ENCODE data around the gene DMD.

The DMD gene

DNA sequence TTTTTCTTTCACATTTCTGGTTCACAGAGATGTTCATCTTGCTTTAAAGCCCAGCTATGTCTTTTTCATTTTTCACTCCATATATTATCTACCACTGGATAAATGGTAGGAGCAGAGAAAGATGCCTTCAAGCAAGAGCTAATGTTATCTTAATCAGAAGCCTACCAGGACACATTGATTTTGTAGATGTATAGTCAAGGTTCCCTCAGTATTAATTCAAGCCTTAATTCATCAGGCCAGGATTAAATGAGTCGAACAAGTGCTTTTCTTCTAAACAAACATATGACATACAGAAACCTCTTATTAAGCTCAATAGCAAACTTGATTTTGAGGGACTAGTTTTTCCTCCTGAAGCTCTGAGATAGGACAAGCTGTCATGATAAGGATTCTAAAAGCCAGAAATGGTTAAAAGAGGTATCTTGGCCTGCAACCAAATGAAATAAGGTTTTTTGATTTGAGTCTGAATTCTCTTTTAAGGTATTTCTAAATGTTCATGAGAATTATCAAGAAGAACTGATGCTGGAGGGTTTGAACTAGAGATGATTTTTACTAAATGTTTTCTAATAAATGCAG, 2057.8 kb downstream of the DMD start:
- Histone ChIP-seq H3K36me3 (ENCODE audit: insufficient read depth, low read length) (no peaks in the 10 kb centered on the region), H3K9me3 (ENCODE audit: low read depth, low read length) (no peaks in the 10 kb centered on the region), H3K4me3 (no peak overlapping the region), H3K27ac (no peak overlapping the region), H3K9ac (ENCODE audit: insufficient read length) (no peak overlapping the region)
- no peak for DNase-seq (ENCODE audit: low read depth, low spot score)
- no peak for TF ChIP-seq EZH2 (IDR thresholded peaks at IDR 0.05)
- TF ChIP-seq FOXP2 (optimal IDR thresholded peaks at IDR 0.05; ENCODE audit: control extremely low read depth, extremely low read length, insufficient read depth): no peak
- TF ChIP-seq POLR2AphosphoS5 (IDR thresholded peaks at IDR 0.05; ENCODE audit: borderline replicate concordance, low read depth, low read length): no peak

DNA sequence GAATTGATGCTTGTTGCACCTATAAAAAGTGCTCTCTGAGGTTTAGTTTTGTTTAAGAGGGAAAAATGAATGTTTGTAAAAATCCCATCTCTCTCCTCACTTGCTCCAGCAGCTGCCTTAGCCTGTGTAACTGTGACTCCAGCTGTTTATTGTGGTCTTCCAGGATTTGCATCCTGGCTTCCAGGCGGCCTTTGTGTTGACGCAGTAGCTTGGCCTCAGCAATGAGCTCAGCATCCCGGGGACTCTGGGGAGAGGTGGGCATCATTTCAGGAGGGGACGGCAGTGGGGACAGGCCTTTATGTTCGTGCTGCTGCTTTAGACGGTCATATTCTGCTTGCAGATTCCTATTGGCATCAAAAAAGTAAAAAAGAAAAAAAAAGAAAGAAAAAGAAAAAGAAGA, 2064.2 kb downstream of the DMD start:
- no peak for DNase-seq (ENCODE audit: low read depth, low spot score)
- TF ChIP-seq FOXP2 (optimal IDR thresholded peaks at IDR 0.05; ENCODE audit: control extremely low read depth, extremely low read length, insufficient read depth) (no peak), EZH2 (IDR thresholded peaks at IDR 0.05) (no peak), POLR2AphosphoS5 (IDR thresholded peaks at IDR 0.05; ENCODE audit: borderline replicate concordance, low read depth, low read length) (no peak)
- Histone ChIP-seq H3K4me3 (no peak overlapping the region), H3K9ac (ENCODE audit: insufficient read length) (no peak overlapping the region), H3K36me3 (ENCODE audit: insufficient read depth, low read length) (no peaks in the 10 kb centered on the region), H3K9me3 (ENCODE audit: low read depth, low read length) (no peaks in the 10 kb centered on the region), H3K27ac (no peak overlapping the region)

DNA sequence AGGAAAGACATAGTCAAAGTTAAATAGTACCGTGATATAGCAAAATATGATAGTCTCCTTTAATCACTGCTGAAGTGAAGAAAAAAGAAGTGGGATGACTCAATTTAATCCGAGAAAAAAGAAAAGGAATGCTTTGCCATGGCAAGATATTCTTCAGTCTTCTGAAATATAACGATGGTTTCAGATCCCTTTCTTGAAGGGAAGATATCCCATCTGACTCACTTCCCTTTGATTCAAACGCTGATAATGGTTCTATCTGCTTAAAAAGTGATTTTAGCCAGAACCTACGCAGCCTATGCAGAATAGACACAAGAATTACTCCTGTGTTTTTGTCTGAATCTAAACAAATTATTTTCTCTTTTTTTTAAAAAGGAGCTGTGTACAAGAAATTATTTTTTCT, 2071.4 kb downstream of the DMD start:
- H3K27ac ChIP-seq: no peak overlapping the region
- TF ChIP-seq FOXP2 (optimal IDR thresholded peaks at IDR 0.05; ENCODE audit: control extremely low read depth, extremely low read length, insufficient read depth): no peak
- no peak for TF ChIP-seq POLR2AphosphoS5 (IDR thresholded peaks at IDR 0.05; ENCODE audit: borderline replicate concordance, low read depth, low read length)
- TF ChIP-seq EZH2 (IDR thresholded peaks at IDR 0.05): no peak
- no peaks in the 10 kb centered on the region for H3K36me3 ChIP-seq (ENCODE audit: insufficient read depth, low read length)
- DNase-seq (ENCODE audit: low read depth, low spot score): no peak
- H3K9me3 ChIP-seq (ENCODE audit: low read depth, low read length): no peaks in the 10 kb centered on the region
- no peak overlapping the region for H3K4me3 ChIP-seq
- no peak overlapping the region for H3K9ac ChIP-seq (ENCODE audit: insufficient read length)

DNA sequence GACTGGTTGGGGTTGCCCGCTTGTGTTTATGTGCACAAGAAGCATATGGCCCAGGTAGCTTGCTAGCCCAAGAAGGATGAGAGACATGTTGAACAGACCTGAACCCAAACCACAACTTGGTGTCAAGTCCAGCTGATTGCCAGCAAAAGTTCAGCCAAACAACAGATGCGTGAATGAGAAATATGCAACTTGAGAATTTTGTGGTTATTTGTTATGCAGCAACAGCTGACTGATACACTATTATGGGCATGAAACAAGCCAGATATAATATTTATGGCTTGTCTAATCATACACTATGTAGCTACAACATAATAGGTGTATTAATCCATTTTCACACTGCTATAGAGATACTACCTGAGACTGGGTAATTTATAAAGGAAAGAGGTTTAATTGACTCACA, 2073.2 kb downstream of the DMD start:
- no peak overlapping the region for H3K4me3 ChIP-seq
- TF ChIP-seq FOXP2 (optimal IDR thresholded peaks at IDR 0.05; ENCODE audit: control extremely low read depth, extremely low read length, insufficient read depth): no peak
- TF ChIP-seq POLR2AphosphoS5 (IDR thresholded peaks at IDR 0.05; ENCODE audit: borderline replicate concordance, low read depth, low read length): no peak
- TF ChIP-seq EZH2 (IDR thresholded peaks at IDR 0.05): no peak
- no peaks in the 10 kb centered on the region for H3K36me3 ChIP-seq (ENCODE audit: insufficient read depth, low read length)
- no peaks in the 10 kb centered on the region for H3K9me3 ChIP-seq (ENCODE audit: low read depth, low read length)
- no peak overlapping the region for H3K27ac ChIP-seq
- H3K9ac ChIP-seq (ENCODE audit: insufficient read length): no peak overlapping the region
- no peak for DNase-seq (ENCODE audit: low read depth, low spot score)

DNA sequence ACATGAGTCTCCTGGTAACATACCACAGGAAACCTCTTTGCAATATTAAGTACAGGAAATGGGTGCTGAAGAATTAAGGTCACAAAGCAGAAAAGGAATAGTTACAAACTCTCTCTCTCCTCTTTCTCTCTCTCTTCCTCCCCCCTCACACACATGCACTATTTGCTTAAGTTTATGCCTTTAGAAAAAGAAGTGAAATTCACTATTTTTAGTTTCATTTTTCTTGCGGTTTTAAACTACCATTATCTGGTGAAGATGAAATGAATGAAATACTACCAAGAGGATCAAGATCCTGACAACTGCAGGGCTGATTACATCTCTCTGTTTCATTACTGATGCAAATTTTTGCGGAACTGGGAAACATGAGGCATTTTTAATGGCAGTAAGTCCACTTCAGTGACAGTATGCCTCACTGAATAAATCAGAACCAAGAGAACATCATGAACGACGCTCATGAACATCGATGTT, 2075.2 kb downstream of the DMD start:
- H3K9me3 ChIP-seq (ENCODE audit: low read depth, low read length): no peaks in the 10 kb centered on the region
- TF ChIP-seq EZH2 (IDR thresholded peaks at IDR 0.05): no peak
- TF ChIP-seq FOXP2 (optimal IDR thresholded peaks at IDR 0.05; ENCODE audit: control extremely low read depth, extremely low read length, insufficient read depth): no peak
- no peak for TF ChIP-seq POLR2AphosphoS5 (IDR thresholded peaks at IDR 0.05; ENCODE audit: borderline replicate concordance, low read depth, low read length)
- H3K36me3 ChIP-seq (ENCODE audit: insufficient read depth, low read length): no peaks in the 10 kb centered on the region
- no peak for DNase-seq (ENCODE audit: low read depth, low spot score)
- no peak overlapping the region for H3K27ac ChIP-seq
- no peak overlapping the region for H3K4me3 ChIP-seq
- no peak overlapping the region for H3K9ac ChIP-seq (ENCODE audit: insufficient read length)

DNA sequence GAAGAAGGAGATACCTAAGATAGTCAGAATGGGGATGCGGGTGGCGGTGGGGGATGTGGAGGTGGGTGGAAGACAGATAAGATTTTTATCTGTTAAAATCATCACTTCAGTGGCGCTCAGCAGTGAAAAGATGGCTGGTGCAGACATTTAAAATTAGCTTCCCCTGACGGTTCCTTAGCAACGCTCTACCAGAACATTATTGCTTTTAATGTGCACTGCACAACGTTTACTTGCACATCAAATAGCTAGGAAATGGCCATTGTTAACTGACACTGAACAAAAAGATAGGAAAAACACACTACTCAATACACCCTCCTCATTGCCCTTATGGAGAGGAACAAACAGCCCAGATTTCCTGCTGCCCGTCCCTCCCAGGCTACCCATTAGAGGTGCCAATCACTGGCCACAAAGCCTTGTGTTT, 2078.5 kb downstream of the DMD start:
- Histone ChIP-seq H3K9me3 (ENCODE audit: low read depth, low read length) (no peaks in the 10 kb centered on the region), H3K9ac (ENCODE audit: insufficient read length) (no peak overlapping the region), H3K4me3 (no peak overlapping the region), H3K27ac (no peak overlapping the region), H3K36me3 (ENCODE audit: insufficient read depth, low read length) (no peaks in the 10 kb centered on the region)
- TF ChIP-seq FOXP2 (optimal IDR thresholded peaks at IDR 0.05; ENCODE audit: control extremely low read depth, extremely low read length, insufficient read depth): no peak
- no peak for TF ChIP-seq EZH2 (IDR thresholded peaks at IDR 0.05)
- DNase-seq (ENCODE audit: low read depth, low spot score): no peak

DNA sequence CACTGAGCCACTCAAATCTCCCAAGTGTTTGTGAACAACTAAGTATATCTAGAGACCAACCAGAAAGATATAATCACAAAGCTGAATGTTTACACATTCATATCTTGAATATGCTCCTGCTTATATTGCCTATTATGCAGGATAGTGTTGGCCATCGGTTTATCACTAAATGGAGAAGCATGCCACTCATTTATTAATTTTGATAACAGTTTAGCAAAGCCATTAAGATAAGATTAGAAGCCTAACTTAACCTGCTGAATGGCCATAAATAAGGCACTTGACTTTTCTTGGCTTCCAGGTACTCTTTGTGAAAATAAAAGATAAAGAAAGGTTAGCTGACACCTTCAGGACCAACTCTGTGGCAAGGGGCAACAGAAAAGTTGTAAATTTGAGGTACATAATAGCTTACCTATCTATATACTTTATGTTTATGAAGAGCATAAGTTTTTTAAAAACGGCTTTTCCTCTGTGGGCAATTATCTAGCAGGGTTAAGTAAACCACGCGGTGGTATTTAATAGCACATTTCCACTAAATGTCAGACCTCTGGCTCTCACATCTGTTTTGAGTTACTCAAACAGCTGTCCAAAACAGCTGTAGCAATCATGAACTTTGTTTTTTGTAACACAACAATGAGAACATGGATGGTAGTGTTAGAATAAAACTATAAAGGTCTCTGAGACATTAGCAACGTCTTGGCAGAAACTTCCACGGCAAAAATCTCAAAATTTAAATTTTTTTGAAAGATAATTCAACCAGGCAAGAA, 2080.7 kb downstream of the DMD start:
- no peak for TF ChIP-seq POLR2AphosphoS5 (IDR thresholded peaks at IDR 0.05; ENCODE audit: borderline replicate concordance, low read depth, low read length)
- no peak for TF ChIP-seq FOXP2 (optimal IDR thresholded peaks at IDR 0.05; ENCODE audit: control extremely low read depth, extremely low read length, insufficient read depth)
- TF ChIP-seq EZH2 (IDR thresholded peaks at IDR 0.05): no peak
- H3K4me3 ChIP-seq: no peak overlapping the region
- H3K9me3 ChIP-seq (ENCODE audit: low read depth, low read length): no peaks in the 10 kb centered on the region
- no peak overlapping the region for H3K9ac ChIP-seq (ENCODE audit: insufficient read length)
- no peak for DNase-seq (ENCODE audit: low read depth, low spot score)
- H3K27ac ChIP-seq: no peak overlapping the region
- H3K36me3 ChIP-seq (ENCODE audit: insufficient read depth, low read length): no peaks in the 10 kb centered on the region

DNA sequence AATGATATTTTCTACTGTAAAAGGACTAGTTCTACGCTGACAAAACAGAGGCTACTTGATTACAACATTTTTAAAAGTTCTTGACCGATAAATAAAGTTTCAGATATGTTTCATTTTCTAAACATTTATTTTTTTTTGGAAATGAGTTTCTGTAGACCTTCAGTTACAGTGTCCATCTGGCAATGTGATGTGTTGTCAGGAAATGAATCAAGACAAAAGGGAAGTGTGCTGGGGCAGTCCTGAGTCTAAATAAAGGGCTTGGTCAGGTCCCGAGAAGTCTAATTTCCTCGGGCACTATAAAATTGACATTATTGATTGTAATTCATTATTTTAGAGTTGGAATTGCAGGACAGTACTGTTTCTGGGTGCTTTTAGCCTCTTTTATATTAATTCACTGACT, 2082.5 kb downstream of the DMD start:
- H3K4me3 ChIP-seq: no peak overlapping the region
- H3K36me3 ChIP-seq (ENCODE audit: insufficient read depth, low read length): no peaks in the 10 kb centered on the region
- no peak for DNase-seq (ENCODE audit: low read depth, low spot score)
- H3K9me3 ChIP-seq (ENCODE audit: low read depth, low read length): no peaks in the 10 kb centered on the region
- no peak overlapping the region for H3K9ac ChIP-seq (ENCODE audit: insufficient read length)
- H3K27ac ChIP-seq: no peak overlapping the region
- no peak for TF ChIP-seq EZH2 (IDR thresholded peaks at IDR 0.05)
- TF ChIP-seq FOXP2 (optimal IDR thresholded peaks at IDR 0.05; ENCODE audit: control extremely low read depth, extremely low read length, insufficient read depth): no peak
- no peak for TF ChIP-seq POLR2AphosphoS5 (IDR thresholded peaks at IDR 0.05; ENCODE audit: borderline replicate concordance, low read depth, low read length)
